GM03348 (cell line): ENCODE data around the gene CAPN8.

Experiments used
- DNase-seq: peaks from one replicate; pipeline ENCODE4 v3.0.0; 2012; ENCODE audit warnings: low spot score

Gene CAPN8

DNA sequence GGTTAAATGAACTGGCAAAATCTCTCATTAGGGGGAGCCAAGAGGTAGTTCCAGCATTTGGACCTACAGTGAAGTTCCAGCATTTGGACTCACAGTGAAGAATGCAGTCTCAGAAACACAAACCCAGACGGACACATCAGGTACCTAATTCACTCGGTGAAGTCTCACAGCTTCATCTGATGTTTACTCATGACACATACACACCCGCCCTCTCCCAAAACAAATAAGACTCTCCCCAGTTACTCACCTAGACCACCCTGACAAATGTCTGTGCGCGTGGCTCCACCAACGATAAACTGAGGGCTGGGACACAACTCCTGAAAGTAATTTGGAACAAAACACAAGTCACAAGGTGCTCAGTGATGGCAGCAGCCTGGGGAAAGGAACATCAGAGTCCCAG is 11.4 kb downstream of the CAPN8 start:
- DNase-seq: no peak

GRCh38 chr1:223653431-223653830 is 12.1 kb downstream of the CAPN8 start:
- DNase-seq: no peak

DNA sequence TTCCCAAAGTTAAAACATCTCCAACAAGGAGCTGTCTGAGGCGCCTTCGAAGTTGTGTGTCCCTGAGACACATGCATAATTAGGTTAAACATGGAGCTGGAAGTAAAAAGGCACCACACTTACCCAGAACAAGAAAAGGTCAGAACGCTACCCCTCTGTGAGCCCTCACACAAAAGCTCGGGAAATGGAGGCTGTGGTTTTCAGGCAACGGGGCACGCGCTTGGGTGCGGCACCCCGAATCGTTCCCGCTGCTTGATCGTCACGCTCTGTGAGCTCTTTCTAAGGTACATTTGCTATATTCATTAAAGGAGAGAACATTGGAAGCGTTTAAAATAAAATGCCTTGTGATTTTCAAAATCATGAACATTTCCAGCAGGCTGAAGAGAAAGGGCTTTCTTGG is 12.5 kb downstream of the CAPN8 start:
- DNase-seq: no peak

DNA sequence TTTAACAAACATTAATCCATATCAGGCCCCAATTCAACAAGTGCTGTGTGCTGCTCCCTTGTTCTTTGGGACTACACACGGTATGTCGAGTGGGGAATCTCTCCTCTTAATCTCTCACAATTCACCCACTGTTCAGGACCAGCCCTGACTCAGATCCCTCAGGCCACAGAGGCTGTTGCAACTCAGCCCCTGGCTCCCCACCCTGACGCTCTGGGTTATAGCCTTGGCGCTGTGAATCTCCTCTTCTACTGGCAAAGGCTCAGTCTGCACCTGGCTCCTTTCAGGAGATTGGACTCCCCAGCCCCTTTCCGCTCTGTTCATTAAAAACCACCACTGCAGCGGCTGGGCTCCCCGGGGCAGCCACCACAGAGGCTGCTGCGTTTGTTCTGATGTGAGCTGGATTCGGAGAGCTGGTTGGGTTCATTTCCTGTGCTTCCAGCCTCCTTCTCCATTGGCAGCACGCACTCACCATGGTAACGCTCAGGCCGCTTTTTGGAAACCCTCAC is 13.0 kb downstream of the CAPN8 start:
- DNase-seq: no peak

DNA sequence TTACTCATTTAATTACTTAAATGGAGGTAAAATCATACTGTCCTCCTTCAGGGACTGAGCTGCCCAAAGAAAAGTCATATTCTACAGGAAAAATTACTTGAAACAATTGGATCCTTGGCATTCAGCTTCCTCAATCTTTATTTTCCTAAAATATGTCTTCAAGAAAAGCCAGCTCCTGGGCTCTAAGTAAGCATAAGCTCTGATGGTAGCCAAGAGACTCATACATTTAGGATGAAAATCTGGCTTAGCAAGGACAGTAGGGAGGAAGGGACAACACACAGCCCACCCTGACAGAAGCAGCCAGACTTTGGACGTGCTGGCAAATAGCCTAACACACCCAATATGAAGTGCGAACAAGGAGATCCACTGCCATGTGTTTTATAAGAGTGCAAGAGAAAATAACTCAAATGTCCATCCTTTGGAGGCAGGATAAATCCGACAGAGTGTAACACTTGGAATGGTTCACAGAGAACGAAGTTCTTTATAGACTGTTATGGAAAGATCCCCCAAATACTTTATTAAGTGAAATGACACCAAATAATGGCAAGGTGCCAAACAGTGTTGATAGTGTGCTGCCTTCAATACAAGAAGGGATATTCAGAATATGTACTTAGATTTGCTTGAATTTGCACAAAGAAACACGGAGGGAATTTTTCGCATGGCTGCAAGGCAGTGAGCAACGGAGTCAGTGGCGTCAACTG is 14.1 kb downstream of the CAPN8 start:
- DNase-seq: no peak

GRCh38 chr1:223650465-223650864 is 15.0 kb downstream of the CAPN8 start:
- DNase-seq: no peak

GRCh38 chr1:223649222-223649621 is 16.3 kb downstream of the CAPN8 start:
- no peak for DNase-seq

DNA sequence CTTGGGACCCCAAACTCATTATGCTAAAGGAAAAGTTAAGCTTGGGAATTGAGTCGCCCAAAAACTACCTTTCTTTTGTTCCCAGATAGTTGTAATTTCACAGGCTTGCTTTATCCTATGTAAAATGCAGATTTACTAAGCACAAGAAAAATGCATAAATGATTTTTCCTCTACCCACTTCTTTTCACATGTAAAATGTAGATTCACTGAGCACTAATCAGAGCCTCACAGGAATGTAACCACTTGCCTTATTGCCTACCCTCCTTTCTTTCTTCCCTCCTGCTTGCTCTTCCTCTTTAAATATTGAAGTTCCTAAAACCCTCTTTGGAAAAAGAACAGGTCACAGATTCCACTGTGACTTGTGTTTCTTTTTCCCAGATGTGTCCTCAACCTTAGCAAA is 18.3 kb downstream of the CAPN8 start:
- no peak for DNase-seq

GRCh38 chr1:223645903-223646302 is 19.6 kb downstream of the CAPN8 start:
- no peak for DNase-seq

- DNase-seq: no peak
These were observed 23.3 kb downstream of the CAPN8 start for GRCh38 chr1:223642237-223642636.

DNA sequence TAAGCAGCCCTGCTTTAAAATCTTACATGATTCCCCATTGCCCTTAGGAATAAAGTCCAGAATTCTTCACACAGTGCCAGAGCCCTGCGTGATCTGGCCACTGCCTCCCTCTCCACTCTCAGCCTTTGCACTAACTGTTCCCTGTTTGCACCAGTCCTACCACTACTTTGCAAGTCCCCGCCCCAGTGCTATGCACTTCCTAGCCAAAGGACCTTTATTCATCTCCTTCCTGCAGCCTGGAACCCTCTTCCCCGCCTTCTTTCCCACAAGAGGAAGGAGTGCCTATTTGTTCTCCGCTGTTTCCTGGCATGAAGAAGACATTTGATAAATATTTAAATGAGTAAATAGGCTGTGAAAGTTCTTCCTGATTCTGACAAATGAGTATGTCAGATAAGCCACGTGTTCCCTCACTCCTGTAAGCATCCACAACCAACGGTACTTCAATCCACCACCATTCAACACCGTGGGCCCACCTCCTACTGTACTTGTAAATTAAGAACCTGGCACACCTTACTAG is 23.9 kb downstream of the CAPN8 start:
- DNase-seq: no peak

- DNase-seq: no peak
These were observed 26.2 kb downstream of the CAPN8 start for GRCh38 chr1:223639331-223639749.

DNA sequence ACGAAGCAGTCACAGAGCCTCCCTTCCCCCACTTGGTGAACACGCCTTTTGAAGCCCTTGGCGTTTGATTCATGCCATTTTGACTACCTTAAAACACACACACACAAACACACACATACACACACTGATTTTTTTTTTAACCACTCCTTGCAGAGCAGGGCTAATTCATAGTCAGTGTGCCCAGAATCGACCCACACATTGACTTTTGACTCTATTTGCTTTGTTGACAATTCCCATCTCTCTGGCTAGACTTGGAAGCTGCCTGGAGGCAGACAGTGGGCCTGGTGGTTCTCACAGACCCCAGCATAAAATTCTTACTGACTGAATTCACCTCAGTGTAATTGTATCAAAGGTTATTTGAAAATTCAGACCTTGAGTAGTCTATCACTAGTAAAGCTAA is 30.3 kb downstream of the CAPN8 start:
- DNase-seq: no peak

- no peak for DNase-seq
These were observed 31.1 kb downstream of the CAPN8 start for GRCh38 chr1:223634423-223634822.

DNA sequence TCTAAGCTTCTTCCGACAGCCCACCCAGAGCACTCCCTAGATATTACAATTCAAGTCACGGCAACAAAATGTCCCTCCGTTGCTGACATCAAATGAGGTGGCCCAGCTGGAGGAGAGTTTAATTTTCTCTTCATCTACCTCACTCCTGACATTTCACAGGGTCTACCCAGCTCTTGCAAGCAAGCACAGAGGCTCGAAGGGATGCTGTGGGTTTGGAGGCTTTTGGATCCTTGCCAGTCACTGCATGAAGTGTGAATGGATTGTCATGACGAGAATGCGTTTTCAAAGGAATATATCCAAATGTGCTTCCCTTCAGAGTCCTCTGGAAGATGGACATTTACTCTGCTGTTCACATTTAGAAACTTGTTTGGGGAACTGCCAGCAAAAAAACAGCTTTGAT is 33.5 kb downstream of the CAPN8 start:
- no peak for DNase-seq

GRCh38 chr1:223631473-223631872 is 34.0 kb downstream of the CAPN8 start:
- no peak for DNase-seq

- no peak for DNase-seq
These were observed 36.4 kb downstream of the CAPN8 start for GRCh38 chr1:223629126-223629457.

GRCh38 chr1:223628233-223629125 is 37.0 kb downstream of the CAPN8 start:
- peak; percentile 70 for DNase-seq

DNA sequence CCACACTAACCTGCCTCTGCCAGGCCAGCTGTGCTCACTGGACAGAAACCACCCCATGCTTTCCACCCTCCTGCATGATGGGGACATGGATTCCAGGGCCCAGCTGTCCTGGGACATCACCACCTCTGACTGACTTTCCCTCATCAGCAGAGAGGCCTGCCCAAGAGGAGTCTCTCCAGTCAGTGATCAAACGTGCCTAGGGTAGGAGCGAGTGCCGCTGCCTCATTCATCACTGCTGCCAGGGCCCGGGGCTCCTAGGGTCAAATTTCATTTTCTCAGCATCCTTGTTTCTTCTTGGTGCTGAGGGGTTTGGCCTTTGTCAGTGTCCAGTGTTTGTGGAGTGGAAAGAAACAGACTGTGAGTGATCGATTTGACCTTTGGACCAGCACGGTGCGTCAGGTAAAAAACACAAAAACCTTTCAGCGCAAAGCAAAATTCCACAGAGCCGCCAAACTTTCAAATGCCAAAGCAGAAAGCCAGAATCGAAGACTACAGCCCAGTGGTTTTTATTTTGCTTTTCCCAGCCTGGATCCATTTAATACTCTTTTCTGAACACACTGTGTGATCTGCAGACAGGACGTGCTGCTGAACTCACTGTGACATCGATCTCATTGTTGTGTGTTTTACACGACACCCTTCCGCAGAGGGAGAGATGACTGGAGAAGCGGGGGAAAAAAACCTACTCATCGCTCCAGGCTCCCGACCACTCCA is 43.2 kb downstream of the CAPN8 start:
- no peak for DNase-seq

DNA sequence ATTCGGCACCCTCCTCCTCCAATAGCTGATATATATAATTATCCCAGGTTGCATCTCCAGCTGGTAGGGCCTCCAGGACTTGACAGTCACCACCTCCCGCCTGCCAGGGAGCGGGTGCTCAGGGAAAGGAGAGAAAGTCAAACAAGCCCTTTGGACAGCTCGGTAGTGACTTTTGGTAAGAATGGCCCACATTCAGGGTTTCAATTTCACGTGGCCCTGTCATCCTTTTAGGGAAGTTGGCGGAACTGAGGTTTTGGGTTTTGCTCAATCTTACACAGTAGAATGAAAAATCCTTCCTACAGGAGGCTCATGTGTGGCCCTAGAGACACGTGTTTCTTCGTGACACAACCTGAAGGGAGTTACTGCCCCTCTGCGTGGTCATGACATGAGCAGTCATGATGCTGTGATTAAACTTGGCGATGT is 44.2 kb downstream of the CAPN8 start:
- DNase-seq: no peak

DNA sequence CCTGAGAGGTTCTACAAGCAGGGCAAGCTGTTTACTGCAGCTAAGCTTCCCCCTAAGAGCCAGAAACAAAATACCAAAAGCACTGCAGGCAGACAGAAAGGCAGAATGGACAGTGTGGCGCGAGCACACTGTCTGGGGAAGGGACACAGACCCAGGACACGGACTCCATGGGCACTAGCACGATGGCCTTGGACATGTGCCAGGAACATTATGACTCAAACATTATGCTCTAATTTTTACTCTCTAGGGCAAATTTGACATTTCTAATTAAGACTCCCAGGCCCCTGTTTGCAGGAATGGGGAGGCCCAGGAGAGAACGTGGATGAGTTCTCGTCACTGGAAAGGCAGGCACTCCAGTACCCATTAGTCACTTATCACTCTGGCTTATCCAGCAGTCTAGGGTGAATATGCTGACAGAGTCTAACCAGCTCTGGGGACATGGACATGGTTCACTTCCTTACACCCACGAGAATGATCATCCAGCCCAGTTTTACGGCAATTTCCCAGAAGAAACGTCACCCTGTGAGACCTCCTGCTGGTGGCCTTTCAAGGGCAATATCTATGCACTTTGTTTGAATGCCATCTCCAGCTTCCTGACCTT is 45.1 kb downstream of the CAPN8 start:
- DNase-seq: no peak

DNA sequence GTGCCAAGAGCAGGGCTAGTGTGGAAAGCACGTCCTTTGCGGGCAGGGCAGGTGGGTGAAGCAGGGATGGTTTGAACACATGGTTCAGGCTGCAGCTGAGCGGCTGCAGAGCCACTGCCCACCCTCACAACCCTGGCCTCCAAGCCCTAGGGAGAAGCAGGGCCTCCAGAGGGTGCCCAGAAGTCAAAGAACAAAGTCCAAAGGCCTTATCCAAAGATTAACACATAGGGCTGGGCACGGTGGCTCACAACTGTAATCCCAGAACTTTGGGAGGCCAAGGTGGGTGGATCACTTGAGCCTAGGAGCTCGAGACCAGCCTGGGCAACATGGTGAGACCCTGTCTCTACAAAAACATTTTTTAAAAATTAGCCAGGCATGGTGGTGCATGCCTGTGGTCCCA is 46.8 kb downstream of the CAPN8 start:
- no peak for DNase-seq
